ENCODE results near the gene NACC2.
"Not testable (repeated sequence)": the region's sequence is repeated elsewhere in the genome, so short reads cannot be mapped to it uniquely, and the experiment has no call there.

The NACC2 gene

DNA sequence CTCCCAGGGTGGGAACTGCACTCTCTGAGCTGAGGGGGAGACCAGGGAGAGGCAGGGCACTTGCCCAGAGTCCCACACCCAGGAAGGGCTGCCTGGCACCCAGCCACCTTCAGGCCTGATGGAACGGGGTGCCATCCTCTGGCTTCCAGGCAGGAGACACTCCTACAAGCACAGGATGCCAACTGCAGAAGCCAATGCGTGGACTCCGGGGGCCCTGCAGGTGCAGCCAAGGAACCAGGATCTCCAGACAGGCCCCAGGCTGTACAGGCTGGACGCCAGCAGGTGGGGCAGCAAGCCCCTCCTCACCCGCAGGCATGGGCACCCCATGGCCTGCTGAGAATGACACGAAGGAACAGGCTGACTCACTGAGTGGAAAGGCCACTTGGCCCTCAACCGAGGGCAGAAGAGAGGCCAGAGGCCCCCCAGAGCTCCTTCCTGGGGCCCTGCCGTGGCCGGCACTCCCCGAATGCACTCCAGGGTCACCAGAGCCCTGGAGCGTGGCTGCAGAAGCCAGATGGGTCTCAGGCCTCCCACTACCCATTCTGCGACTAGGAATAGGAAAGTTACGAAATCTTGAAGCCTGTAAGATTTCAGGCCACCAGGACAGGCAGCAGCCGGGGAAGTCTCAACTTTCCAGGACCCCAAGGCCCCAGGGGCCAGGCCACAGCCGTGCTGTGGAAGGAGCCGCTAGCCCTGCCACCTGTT is 15.7 kb downstream of the NACC2 start:
- no peak for DNase-seq

DNA sequence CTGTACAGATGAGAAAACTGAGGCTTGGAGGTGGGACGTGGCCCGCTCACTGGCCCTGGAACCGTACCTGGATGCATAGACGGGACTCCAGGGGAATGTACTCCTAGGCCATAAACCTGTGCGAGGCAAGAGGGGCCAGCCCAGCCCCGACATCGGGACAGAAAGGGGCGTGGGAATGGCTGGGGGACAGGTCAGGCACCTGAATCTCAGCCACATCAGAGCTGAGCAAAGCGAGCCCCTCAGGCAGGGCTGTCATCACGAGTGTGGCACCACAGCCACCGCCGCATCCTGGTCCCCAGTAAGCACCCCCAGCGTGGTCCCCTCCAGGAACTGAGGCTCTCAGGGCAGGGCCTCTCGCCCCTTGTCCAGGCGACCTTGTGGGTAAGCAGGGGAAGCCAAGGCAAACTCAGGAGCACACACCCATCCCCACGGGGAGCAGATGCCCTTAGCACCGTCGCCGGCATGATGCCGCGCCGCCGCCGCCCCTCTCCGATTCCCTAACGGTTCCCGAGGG is 16.5 kb downstream of the NACC2 start:
- no peak for DNase-seq

DNA sequence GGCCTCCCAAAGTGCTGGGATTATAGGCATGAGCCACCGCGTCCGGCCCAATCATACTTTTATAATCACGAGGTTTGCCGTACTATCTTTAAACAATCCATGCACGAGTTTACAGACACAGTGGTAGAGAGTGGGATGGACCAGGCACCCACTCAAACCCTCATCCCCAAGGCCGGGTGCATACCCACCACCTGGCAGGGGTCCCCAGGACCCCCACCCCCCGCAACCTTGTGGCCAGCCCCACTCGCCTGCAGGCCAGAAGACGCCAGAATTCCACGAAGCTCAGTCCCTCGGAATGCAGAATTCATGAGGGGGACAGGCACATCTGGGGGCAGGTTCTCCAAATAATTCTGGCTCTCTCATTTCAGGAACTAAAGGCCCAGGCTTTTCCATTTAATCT is 17.1 kb downstream of the NACC2 start:
- DNase-seq, result no peak

DNA sequence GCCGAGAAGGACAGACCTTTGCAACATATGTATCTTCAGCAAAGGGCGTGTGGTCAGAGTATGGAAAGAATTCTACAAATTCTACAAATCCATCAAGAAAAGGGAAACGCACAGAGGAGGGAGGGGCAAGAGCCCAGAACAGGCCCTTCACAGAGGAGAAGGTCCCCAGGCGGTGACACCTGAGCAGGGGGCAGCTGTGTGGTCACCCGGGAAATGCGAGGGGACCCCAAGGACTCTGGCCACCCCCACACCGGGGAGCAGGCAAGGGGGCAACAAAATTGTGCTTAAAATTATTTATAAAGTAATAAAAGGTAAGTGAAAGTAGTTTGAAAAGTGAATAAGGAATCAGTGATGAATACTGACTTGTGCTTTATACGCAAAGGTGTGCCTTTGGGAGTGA is 17.6 kb downstream of the NACC2 start:
- DNase-seq, result no peak

DNA sequence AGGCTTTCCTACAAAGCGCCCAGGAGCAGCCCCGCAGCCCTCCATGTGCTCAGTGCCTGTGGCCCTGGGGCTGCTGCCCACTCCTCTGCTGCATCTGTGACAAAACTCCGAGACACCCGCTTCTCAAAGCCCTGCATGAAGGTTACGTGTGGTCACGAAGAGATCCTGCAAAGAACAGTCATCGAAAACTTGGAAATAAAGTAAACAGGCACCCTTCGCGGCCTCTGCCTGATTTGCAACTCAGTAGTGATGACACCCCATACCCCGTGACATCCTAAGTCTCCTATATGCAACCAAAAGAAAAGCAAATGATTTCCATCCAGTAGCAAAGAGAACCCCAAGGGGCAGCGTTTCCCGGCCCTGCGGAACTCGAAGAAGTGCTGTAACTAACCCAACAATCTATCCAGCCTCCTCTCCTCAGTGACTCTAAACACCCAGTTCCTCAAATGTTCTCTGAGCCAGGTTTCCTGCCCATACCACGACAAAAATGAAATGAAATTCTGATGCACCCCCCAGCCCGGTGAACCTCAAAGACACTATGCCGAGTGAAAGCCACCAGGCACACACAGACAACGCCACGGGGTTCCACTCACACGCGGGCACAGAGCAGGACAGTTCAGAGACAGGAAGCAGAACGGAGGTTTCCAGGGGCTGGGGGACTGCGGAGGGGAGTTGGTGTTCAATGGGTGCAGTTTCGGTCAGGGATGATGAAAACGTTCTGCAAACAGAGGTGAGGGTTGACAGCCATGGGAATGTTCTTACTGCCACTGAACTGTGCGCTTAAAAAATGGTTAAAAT is 19.0 kb downstream of the NACC2 start:
- DNase-seq, result no peak

DNA sequence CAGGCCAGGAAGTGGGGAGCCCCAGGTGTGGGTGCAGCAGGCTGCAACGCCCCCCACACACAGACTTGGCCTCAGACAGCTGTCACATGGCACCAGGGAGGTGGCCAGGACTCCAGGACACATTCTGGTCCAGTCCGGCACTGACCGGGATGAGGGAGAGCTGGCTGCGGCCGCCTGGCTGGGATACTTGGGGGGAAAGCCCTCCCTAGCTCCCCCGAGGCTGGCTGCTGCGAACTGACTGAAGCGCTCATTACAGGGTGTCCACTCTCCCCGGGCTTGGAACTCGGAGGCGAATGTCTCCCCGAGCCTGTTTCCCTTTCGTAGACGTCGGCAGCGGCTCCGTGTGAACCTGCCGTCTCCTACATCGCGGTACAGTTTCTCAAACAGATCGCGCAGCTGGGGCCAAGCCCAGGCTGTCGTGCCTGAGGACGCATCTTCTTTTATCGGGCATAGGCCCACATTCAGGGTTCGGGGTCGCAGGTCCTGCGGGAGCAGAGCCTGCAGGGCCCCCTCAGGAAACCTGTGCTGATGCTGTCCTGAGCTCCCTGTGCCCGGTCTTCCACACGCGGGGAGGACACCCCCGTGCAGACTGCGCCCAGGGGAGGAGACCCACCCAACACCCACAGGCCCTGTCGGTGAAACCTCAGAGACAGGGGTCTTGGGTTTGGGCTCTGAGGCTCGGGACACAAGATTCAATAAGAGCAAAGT is 19.8 kb downstream of the NACC2 start:
- DNase-seq, result no peak

DNA sequence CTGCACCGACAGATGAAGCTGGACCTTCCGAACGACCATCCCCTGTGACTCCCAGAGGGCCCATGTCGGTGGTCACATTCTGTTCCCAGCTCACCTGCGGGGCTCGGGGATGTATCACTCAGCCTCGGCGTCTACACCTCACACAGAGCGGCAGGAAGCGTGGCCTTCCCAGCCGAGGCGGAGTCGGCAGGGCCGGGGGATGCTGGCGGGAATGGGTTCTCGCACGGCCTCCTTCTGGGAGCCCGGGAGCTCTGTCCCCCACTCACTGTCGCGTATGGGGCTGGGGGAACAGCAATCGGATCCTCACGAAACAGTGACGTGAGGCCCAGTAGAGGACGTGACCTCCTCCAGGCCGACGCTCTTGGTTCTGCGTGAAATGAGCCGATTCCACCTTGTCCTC is 20.4 kb downstream of the NACC2 start:
- no peak for DNase-seq

DNA sequence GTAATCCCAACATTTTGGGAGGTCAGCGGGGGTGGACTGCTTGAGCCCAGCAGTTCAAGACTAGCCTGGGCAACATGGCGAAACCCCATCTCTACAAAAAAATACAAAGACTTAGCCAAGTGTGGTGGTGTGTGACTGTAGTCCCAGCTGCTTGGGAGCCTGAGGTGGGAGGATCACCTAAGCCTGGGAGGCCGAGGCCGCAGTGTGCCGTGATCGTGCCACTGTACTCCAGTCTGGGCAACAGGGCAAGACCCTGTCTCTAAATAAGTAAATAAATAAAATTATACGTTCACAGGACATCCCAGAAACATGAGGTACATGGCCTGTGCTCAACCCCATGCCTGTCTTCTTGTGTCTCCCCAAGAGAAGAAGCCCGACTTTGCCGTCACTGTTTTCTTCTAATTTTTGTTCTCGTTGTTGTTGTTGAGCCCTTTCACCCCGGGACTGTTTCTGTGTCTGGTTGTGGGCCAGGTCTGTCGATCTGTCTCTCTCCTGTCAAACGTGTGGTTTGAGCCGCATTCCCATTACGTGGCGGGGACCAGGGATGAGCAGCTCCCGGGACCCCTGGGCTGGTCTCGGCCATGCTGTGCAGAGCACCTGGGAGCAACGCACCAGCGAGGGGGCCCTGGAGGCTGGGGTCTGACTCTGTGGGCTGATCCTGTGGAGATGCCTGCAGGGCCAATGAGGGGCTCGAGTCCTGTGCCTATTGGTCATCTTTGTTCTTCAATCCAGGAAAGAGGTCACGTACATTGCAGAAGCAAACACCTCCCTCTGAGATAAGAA is 32.2 kb downstream of the NACC2 start:
- no peak for DNase-seq

DNA sequence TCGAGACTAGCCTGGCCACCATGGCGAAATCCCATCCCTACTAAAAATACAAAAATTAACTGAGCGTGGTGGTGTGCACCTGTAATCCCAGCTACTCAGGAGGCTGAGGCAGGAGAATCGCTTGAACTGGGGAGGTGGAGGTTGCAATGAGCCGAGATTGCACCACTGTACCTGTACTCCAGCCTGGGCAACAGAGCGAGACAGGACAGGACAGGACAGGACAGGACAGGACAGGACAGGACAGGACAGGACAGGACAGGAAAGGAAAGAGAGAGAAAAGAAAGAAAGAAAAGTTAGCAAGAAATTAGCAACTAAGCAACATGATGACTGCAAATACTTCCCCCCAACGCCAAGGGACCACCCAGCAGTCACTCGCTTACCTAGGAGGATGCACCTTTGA is 33.2 kb downstream of the NACC2 start:
- DNase-seq, result not testable (repeated sequence)

DNA sequence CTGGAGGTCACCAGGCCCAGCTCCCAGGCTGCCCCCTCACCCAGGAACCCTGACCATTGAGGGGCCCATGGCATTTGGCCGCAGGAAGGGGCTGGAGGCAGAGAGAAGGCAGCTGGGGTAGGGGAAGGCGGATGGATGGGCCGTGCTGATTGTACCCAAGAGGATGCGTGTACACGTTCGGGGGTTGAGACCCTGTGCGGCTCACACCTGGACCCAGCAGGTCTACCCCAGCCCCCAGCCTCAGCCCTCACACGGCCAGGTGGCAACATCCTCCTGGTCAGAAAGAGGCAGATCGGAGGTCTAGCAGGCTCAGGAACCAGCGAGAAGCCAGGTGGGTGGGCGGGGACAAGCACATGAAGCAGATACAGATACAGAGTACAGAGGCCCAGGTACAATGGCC is 33.7 kb downstream of the NACC2 start:
- no peak for DNase-seq

DNA sequence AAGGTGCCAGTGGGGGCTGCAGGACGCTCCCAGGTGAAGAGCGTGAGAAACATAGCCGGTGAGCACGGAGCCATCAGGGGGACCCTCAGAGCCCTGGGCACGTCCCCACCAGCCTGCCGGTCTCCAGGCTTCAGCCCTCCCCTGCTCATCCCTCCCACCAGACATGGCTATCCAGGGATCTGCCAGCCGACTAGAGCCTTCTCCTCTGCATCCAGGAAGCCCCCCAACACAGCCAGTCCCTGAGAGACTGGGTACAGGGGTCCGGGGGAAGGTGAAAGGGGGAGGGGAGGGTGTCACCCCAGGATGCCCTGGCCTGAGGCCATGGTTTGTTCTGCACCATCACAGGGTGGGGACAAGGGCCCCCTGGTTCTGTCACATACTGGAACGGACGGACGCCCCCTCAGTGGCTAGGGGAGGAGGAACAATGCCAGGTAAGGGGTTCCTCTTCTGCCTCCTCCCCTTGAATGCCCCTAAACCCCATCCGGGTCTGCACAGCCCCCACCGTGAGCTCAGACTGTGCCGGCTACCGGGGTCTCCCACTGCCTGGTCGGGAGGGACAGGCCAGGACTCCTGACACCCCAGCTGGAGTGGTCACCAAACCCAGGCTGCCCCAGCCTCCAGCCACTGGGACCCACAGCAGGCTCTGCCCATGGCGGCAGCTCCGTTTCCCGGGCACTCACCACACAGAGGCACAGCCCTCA is 34.3 kb downstream of the NACC2 start:
- DNase-seq, result no peak

DNA sequence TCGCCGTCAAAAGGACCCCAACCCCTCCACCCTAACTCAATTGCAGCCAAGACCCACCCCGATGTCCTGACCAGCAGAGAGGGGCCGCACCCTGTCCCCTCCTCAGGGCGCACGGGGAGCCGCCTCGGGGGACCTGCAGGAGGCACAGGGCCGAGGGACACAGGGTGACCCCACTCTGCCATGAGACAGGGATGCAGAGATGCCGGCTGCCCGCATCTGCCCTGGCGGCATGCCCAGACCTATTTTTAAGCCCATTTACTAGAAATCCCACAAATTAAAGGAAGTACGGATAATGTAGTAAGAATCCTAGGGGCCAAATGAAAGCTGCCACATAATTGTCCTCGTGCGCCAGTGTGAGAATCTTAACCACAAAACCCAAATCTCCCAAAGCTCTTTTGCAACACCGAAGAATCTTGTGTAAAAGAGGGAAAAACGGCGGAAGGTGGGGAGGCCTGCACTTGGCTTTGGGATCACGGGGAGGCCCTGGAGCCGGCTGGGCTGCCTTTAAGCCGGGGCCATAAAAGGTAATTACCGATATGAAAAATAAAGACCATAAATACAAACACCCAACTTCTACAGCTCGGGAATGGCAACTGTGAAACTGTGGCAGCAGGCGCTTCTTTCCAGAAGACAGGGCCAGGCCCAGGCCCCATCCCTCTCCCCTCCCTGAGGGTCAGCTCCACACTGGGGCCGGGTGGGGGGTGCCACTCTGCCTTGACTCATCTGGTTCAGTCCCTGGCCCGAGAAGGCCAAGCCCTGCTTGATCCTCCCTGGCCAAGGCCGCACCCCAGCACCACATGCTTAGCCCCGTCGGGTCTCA is 35.0 kb downstream of the NACC2 start:
- DNase-seq, result no peak

DNA sequence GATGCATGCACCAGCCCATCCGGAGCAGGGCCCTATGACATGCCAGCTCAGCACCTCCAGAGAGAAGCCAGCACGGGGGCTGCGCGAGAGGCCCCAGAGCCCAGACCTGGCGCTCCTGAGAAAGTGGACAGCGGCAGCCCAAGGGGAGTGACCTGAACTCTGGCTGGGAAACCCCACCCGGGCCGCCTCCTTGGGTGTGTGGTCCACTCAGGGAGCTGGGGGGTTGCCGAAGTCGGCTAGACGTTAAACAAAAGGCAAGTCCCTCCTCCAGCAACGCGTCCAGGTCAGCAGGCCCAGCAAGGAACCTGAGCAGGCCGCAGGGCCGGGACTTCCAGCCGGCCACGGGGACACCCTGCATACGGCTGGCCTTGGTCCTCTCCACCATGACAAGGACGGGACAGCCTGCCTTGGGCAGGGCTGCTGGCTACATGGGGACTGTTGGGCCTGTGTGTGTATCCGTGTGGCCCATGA is 35.7 kb downstream of the NACC2 start:
- no peak for DNase-seq

DNA sequence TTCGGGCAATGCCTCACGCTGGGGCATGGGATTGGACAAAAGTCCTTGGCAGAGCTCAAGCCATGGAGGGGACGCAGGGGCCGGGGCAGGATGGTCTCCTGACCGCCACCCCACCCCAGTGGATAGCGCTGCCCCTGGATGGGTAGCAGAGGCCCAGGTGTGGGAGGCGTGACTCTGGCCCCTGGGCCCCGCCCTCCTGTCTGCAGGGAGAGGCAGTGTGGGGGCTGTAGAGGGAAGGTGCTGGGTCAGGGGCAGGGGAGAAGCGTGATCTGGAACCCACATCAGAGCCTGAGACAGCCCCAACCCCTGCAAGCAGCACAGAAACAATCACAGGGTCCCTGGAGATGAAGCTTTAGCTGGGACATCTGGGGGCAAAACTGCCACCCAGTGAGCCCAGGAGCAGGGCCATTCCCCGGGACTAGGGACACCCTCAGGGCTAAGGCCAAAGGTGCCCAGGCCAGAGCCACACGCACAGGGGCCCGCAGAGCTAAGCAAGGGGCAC is 36.2 kb downstream of the NACC2 start:
- no peak for DNase-seq

DNA sequence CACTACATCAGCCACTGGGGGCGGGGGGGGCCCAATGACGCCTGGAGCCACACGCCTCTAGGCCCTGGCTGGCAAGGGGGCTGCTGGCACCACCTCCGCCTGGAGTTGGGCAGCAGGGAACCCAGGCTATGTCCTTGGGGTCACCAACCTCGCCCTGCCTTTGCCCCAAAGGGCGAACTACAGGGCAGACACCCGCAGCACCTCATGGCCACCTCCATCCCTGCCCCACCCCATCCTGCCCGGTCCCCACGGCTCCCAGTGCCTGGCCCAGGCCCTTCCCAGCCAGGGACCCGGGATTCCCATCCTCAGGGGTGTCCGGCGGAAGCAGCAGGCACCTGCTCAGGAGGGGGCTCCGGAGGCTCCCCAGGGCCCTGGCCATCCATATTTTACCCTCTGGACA is 37.0 kb downstream of the NACC2 start:
- no peak for DNase-seq

DNA sequence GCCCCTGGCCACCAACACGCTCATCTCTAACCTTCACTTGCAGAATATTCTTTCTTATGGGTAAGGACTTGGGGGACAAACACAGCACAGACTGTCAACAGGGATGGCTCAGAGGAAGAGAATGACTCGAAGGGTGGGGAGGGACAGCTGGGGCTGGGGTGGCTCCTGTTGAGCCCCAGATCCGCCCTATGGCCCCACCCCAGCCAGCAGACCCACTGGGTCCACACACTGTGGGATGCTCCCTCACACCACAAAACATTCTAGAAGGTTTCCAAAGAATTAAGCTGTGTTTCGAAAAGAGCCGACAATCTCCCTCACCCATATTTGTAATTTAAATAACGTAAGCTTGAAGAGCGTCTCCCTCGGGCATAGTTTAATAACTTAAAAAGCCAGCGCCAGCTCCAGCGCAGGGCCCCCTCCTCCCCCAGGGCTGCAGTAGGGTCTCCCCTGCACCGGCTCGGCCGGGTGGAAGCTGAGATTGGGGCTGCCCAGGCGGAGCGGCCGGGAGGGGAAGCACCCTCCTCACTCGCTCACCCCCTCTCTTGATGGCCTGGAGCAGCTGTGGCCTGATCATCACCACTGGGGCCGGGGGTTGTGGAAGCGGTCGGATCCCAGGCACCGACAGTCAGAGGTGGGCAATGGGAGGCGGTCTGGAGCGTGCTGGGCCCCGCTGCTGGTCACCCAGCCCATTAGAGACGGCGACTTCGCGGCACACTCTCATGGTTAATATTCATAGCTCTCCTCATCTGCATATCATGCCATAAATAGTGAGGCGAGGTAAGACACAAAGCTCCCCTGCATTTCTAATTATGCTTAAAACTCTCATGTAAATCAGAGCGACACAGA is 37.6 kb downstream of the NACC2 start:
- DNase-seq, result no peak

DNA sequence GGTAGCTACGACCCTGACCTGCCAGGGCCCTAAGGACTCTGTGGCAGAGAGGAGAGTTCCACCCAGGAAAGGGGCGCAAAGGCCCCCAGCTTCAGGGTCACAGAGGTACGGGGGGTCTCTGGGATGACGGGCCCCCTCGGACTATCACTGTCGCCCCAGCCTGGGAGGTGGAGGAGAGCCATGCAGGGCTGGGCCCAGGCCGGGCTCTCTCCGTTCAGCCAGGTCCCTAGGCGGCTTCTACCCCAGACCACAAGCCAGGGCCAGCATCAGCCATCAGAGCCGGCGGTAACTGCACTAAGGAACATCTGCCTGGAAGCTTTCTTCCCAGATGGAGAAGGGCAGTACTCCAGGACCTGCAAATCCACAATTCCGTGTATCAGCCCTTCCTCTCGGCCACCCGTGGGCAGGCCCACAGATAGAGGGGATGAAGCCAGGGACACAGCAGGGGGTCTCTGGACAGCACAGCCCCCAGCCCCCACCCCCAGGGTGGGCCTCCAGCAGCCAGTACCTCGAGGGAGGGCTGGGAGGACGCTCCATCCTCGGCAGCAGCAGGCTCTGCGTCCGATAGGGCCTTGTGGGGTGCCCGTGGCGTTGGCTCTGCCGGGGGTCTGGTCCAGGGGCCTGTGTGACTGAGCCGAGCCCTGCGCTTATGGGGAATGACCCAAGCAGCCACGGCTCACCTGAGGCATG is 38.4 kb downstream of the NACC2 start:
- DNase-seq, result no peak

DNA sequence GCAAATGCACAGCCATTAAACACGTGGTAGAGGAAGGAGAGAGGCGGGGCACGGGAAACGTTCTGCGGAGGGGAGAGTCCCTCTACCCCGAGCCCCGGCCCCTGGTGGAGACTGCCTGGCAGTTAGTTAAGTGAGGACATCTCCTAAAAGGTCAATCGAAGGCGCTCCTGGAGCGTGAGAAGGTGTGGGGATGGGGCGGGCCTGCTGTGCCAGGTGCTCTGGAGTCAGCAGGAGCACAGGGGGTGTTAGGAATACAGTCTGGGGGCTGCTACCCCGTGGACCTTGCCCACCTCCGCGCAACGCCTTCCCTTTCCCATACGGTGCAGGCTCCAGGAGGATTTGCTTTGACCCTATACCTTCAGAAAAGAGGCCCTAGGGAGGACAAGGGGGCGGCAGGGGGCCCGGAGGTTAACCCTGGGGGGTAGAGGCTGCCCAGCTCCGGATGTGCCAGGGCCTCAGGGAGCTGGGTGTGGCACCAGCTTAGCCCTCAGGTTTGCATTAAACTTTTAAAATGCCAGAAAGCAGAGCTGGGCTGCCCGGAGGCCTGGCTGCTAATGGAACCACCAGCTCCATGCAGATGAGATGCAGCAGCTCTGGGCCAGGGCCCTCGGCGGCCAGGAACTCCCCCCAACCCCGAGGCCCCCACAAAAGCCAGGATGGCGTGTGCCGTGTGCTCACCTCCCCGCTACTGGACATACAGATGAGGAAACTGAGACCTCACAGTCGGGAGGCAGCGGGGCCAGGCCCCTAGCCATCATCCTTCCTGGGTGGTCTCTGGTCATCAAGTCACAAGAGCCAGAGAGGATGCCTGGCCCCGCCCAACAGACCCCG is 39.2 kb downstream of the NACC2 start:
- no peak for DNase-seq
